ENCODE data around the gene PCCA.
"Not testable (repeated sequence)": the region's sequence is repeated elsewhere in the genome, so short reads cannot be mapped to it uniquely, and the experiment has no call there.

DNA sequence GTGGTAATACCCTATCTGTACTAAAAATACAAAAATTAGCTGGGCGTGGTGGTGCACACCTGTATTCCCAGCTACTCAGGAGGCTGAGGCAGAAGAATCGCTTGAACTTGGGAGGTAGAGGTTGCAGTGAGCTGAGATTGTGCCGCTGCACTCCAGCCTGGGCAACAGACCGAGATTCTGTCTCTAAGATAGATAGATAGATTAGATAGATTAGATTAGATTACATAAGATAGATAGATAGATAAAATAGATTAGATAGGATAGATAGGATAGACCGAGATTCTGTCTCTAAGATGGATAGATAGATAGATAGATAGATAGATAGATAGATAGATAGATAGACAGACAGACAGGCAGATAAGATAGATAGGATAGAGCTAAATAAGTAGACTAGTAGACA, 435.8 kb downstream of the PCCA start:
- TF ChIP-seq POLR2A, CTCF (IDR thresholded peaks at IDR 0.05): not testable (repeated sequence)

Data from tibial nerve (tissue), 3 donors.